Stimulated activated CD4-positive, alpha-beta T cell treated with anti-CD3 and anti-CD28 coated beads, Interleukin-1b, Interleukin-23, amount 100 ng/mL, for 24 hours (primary cell): ENCODE measurements around the gene ANKRD18B.
"Not testable (repeated sequence)": the region's sequence is repeated elsewhere in the genome, so short reads cannot be mapped to it uniquely, and the experiment has no call there.

Experiments used
- DNase-seq, 4 experiments: peaks; one replicate each; pipeline ENCODE4 v3.0.0-alpha.2; 2020; ENCODE audit warnings: low read depth in 4 of 4, low spot score in 1 of 4

ANKRD18B gene

GRCh38 chr9:33533958-33534357 is 9.9 kb downstream of the ANKRD18B start:
- DNase-seq, result not testable (repeated sequence)

GRCh38 chr9:33535541-33535940 is 11.5 kb downstream of the ANKRD18B start:
- no peak for DNase-seq

GRCh38 chr9:33543463-33543862 is 19.4 kb downstream of the ANKRD18B start:
- DNase-seq, result not testable (repeated sequence)

- DNase-seq, result not testable (repeated sequence)
Measured at GRCh38 chr9:33545715-33546114, 21.7 kb downstream of the ANKRD18B start.

GRCh38 chr9:33548816-33549215 is 24.8 kb downstream of the ANKRD18B start:
- not testable (repeated sequence) for DNase-seq

- DNase-seq, result not testable (repeated sequence)
Measured at GRCh38 chr9:33549418-33549817, 25.4 kb downstream of the ANKRD18B start.

- not testable (repeated sequence) for DNase-seq
Measured at GRCh38 chr9:33551183-33551582, 27.1 kb downstream of the ANKRD18B start.

GRCh38 chr9:33552315-33552725 is 28.3 kb downstream of the ANKRD18B start:
- DNase-seq, result not testable (repeated sequence)

- DNase-seq, result not testable (repeated sequence)
Measured at GRCh38 chr9:33560217-33560616, 36.2 kb downstream of the ANKRD18B start.

GRCh38 chr9:33562196-33562595 is 38.1 kb downstream of the ANKRD18B start:
- not testable (repeated sequence) for DNase-seq

- not testable (repeated sequence) for DNase-seq
Measured at GRCh38 chr9:33567776-33568175, 43.7 kb downstream of the ANKRD18B start.

GRCh38 chr9:33577786-33578185 is 53.7 kb downstream of the ANKRD18B start:
- not testable (repeated sequence) for DNase-seq

GRCh38 chr9:33579996-33580395 is 55.9 kb downstream of the ANKRD18B start:
- not testable (repeated sequence) for DNase-seq

GRCh38 chr9:33582686-33583085 is 58.6 kb downstream of the ANKRD18B start:
- DNase-seq, result not testable (repeated sequence)

GRCh38 chr9:33586128-33586527 is 62.1 kb downstream of the ANKRD18B start:
- DNase-seq, result not testable (repeated sequence)

- not testable (repeated sequence) for DNase-seq
Measured at GRCh38 chr9:33587799-33588198, 63.7 kb downstream of the ANKRD18B start.

- not testable (repeated sequence) for DNase-seq
Measured at GRCh38 chr9:33588876-33589275, 64.8 kb downstream of the ANKRD18B start.

- DNase-seq, result not testable (repeated sequence)
Measured at GRCh38 chr9:33590857-33591256, 66.8 kb downstream of the ANKRD18B start.

- not testable (repeated sequence) for DNase-seq
Measured at GRCh38 chr9:33596974-33597373, 72.9 kb downstream of the ANKRD18B start.

- DNase-seq, result not testable (repeated sequence)
Measured at GRCh38 chr9:33597386-33597785, 73.3 kb downstream of the ANKRD18B start.

GRCh38 chr9:33598796-33599379 is 74.8 kb downstream of the ANKRD18B start:
- DNase-seq, result not testable (repeated sequence)

GRCh38 chr9:33600911-33601310 is 76.9 kb downstream of the ANKRD18B start:
- DNase-seq, result not testable (repeated sequence)

- DNase-seq, result not testable (repeated sequence)
Measured at GRCh38 chr9:33604249-33604648, 80.2 kb downstream of the ANKRD18B start.
